Mucosa of rectum (tissue), 2 donors: ENCODE results near the gene MIOX.
A peak's percentile ranks its signal among the peaks of the same experiment; 100 is the strongest.

Experiments used
- H3K27ac ChIP-seq, 2 donors: one replicate each; pipeline ENCODE4 v1.7.0; 2013; ENCODE audit warnings: inconsistent platforms in 2 of 2, low read depth in 2 of 2, low read length in 2 of 2
- H3K27me3 ChIP-seq, 2 donors: one replicate each; pipeline ENCODE4 v1.7.0; 2013; ENCODE audit warnings: low read length in 2 of 2; ENCODE audit not compliant: control insufficient read depth in 2 of 2, insufficient read depth in 2 of 2
- H3K36me3 ChIP-seq, 2 donors: one replicate each; pipeline ENCODE4 v1.7.0; 2013; ENCODE audit warnings: low read length in 2 of 2; ENCODE audit not compliant: control insufficient read depth in 2 of 2, insufficient read depth in 2 of 2
- H3K4me1 ChIP-seq, 2 donors: one replicate each; pipeline ENCODE4 v1.7.0; 2013; ENCODE audit warnings: low read length in 2 of 2, mild to moderate bottlenecking in 1 of 2; ENCODE audit not compliant: control insufficient read depth in 2 of 2, insufficient read depth in 2 of 2
- H3K4me3 ChIP-seq, 2 donors: one replicate each; pipeline ENCODE4 v1.7.0; 2013; ENCODE audit warnings: low read length in 2 of 2
- H3K9ac ChIP-seq, 2 donors: one replicate each; pipeline ENCODE4 v1.7.0; 2013; ENCODE audit warnings: low read length in 2 of 2, low read depth in 1 of 2, mild to moderate bottlenecking in 1 of 2
- H3K9me3 ChIP-seq, 2 donors: one replicate each; pipeline ENCODE4 v1.7.0; 2013; ENCODE audit warnings: low read length in 2 of 2; ENCODE audit not compliant: control insufficient read depth in 2 of 2
- donor health status: healthy.
- donor health status: Normal muscosa, but diverticular disease.

The MIOX gene

DNA sequence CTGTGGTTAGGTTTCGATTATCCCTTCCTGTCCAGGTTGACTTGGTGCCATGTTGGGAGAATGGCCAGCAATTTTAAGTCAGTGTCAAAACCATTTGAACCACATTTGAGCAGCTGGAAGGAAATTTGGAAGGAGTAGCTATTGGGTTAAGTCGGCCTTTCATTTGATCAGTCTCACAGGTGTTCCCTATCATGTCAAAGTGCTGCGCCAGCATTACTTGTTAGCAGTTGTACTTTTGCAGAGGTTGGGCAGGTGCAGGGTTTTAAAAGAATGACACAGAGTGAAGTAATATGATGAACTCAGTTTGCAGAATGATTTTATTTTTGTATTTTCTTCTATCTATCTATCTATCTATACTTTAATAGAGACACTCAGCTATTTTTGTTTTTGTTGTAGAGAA lies 49.6 kb downstream of the MIOX start:
- Histone ChIP-seq H3K9me3 (no peaks in the 10 kb centered on the region), H3K9ac (no peak overlapping the region), H3K4me3 (no peak overlapping the region), H3K27ac (no peak overlapping the region), H3K27me3 (no peaks in the 10 kb centered on the region), H3K36me3 (no peaks in the 10 kb centered on the region), H3K4me1 (peaks cover 17 to 24% of the 10 kb centered on the region in 2 donors)

DNA sequence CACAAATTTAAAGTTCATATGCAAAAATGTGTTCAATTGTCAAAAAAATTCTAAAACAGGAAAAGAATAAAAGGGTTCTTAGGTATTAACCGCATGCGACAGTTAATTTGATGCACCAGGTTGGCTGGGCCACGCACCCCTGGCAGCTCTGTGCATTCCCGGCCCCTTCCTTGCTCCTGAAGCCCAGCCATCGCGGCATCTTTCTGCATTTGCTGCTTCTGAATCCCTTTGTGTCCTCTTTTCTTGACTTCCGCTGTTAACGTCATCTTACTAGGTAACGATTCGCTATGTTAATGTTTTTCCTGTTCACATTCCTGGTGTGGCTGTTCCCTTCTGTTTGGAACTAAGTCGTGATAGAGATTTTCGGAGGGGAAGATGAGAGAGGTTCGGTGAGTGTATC lies 51.1 kb downstream of the MIOX start:
- H3K4me1 ChIP-seq: peaks cover 15% of the 10 kb centered on the region in 2 donors
- peak overlapping the region; percentile 49 to 98 for H3K27ac ChIP-seq
- H3K9me3 ChIP-seq: no peaks in the 10 kb centered on the region
- H3K9ac ChIP-seq: peak overlapping the region in 1 of 2 donors; percentile 17
- H3K4me3 ChIP-seq: peak overlapping the region in 1 of 2 donors; percentile 7
- H3K36me3 ChIP-seq: no peaks in the 10 kb centered on the region
- H3K27me3 ChIP-seq: no peaks in the 10 kb centered on the region
